Pancreas (tissue), 10 donors: Measurements from ENCODE around the gene EPM2AIP1. TPM values are rescaled to one million over a fixed set of nuclear protein-coding genes. Genes with fewer than 3 reads are reported as not detected.

ENCODE experiments used
- ATAC-seq, 4 donors: fragments of 200-7000 bp; cut with Tn5 transposase; one replicate each; pipeline versions ENCODE4 v1.8.0 to v1.9.1; 2020; ENCODE audit warnings: mild to moderate bottlenecking in 4 of 4, moderate library complexity in 4 of 4
- DNase-seq, 6 donors: peaks; one replicate each; pipeline ENCODE4 v3.0.0-alpha.2; 2020
- FAIRE-seq: peaks from 2 replicates; lab custom pipeline; 2012; peaks lifted over from hg19 to GRCh38; lab: Jason Lieb, UNC
- H3K27ac ChIP-seq, 4 donors: fragments of 200-600 bp; sonication (generic); 1 replicate in 3 of 4; 2 replicates in 1 of 4; pipeline versions ENCODE4 v1.5.0 to v1.8.0; 2020
- H3K27me3 ChIP-seq, 4 donors: fragments of 200-600 bp; one replicate each; pipeline ENCODE4 v1.8.0; 2021
- H3K36me3 ChIP-seq, 3 donors: fragments of 200-600 bp; sonication (generic) in 1 of 3; one replicate each; pipeline versions ENCODE4 v1.5.0 to v1.8.0; 2020 to 2021
- H3K4me1 ChIP-seq, 3 donors: fragments of 200-600 bp; one replicate each; pipeline ENCODE4 v1.8.0; 2021
- H3K4me3 ChIP-seq, 4 donors: fragments of 200-600 bp; sonication (generic) in 2 of 4; one replicate each; pipeline versions ENCODE4 v1.5.0 to v1.8.0; 2020 to 2021
- H3K9me3 ChIP-seq, 4 donors: fragments of 200-600 bp; one replicate each; pipeline ENCODE4 v1.8.0; 2021
- WGBS, 2 donors: extraction: QIAGEN DNeasy Blood & Tissue Kit; methylation state at CpG; one replicate each; pipeline ENCODE4 v1.1.7; 2013; 5-methylcytosine and 5-hydroxymethylcytosine counted together
- intact Hi-C, 3 donors: fragments of 100-400 bp; cut with DNase I; formaldehyde crosslinking; loops; one replicate each; pipeline versions ENCODE4 v1.11.1 to v1.14.2; 2022
- polyA plus RNA-seq, 2 donors: library from polyadenylated mRNA; stranded (reverse); fragments of 200-250 nt; gene quantifications; one replicate each; pipeline ENCODE4 v1.2.3, GENCODE V29; 2013
- total RNA-seq, 6 donors: library from RNA; stranded (reverse); fragmentation: NEBNext Ultra II Directional in 4 of 6; extraction: Animal tissue kit (Norgen Biotek cat#: 25700) in 4 of 6; gene quantifications; one replicate each; pipeline versions ENCODE4 v1.2.1 to v1.2.4, GENCODE V29; 2021 to 2023
- TF ChIP-seq, protein P1 (sequence below), 4 donors: fragments of 200-600 bp; sonication (generic) in 3 of 4; IDR thresholded peaks; one replicate each; pipeline versions ENCODE4 v1.5.0 to v1.8.0; 2021; ENCODE audit warnings: antibody characterized with exemption in 4 of 4
- donor health status: healthy with polysubstance abuse.
- donor health status: DM: no; HTN: no; CAD: no; lungs with moderate emphysema.
- donor health status: DM: no; HTN: no; CAD: no.
- donor health status: control.
- donor health status: control.
- donor health status: Bipolar disorder and iron deficiency.
- donor health status: DM: yes; HTN: yes; CAD: no.
- donor health status: DM: no; HTN: no; CAD: no.
- donor health status: DM: no; HTN: no; CAD: no.
- donor health status: DM: yes; HTN: yes; CAD: no.

Gene EPM2AIP1
- total and polyA plus RNA-seq, 8 donors, result 2.9 to 8.7 (median 6.2) TPM

DNA sequence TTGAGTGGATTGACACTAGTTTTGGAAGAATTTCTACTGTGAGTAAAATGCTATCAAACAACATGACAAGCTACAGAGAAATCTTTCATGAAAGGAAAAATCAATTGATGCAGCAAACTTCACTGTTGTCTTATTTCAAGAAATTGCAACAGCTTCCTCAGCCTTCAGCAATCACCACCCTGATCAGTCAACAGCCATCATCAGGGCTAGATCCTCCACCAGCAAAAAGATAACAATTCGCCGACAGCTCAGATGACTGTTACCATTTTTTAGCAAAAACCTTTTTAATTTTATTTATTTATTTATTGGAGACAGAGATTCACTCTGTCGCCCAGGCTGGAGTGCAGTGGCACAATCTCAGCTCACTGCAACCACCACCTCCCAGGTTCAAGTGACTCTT, 44.4 kb upstream of the EPM2AIP1 start:
- H3K4me1 ChIP-seq, result no peaks in the 10 kb centered on the region
- 94 to 96% methylated on average over 3 of the region's 3 CpGs for WGBS, 2 donors
- intact Hi-C loops, result no loop called here
- H3K4me3 ChIP-seq, result no peak overlapping the region
- H3K27me3 ChIP-seq, result no peaks in the 10 kb centered on the region
- H3K27ac ChIP-seq, result no peak overlapping the region
- H3K9me3 ChIP-seq, result no peaks in the 10 kb centered on the region
- ATAC-seq (no peak), DNase-seq (no peak), FAIRE-seq (no peak)
- peaks cover 0 to 5% (median 0%) of the 10 kb centered on the region in 3 donors for H3K36me3 ChIP-seq
- TF ChIP-seq, protein P1, sequence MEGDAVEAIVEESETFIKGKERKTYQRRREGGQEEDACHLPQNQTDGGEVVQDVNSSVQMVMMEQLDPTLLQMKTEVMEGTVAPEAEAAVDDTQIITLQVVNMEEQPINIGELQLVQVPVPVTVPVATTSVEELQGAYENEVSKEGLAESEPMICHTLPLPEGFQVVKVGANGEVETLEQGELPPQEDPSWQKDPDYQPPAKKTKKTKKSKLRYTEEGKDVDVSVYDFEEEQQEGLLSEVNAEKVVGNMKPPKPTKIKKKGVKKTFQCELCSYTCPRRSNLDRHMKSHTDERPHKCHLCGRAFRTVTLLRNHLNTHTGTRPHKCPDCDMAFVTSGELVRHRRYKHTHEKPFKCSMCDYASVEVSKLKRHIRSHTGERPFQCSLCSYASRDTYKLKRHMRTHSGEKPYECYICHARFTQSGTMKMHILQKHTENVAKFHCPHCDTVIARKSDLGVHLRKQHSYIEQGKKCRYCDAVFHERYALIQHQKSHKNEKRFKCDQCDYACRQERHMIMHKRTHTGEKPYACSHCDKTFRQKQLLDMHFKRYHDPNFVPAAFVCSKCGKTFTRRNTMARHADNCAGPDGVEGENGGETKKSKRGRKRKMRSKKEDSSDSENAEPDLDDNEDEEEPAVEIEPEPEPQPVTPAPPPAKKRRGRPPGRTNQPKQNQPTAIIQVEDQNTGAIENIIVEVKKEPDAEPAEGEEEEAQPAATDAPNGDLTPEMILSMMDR (IDR thresholded peaks at IDR 0.05), result no peak

DNA sequence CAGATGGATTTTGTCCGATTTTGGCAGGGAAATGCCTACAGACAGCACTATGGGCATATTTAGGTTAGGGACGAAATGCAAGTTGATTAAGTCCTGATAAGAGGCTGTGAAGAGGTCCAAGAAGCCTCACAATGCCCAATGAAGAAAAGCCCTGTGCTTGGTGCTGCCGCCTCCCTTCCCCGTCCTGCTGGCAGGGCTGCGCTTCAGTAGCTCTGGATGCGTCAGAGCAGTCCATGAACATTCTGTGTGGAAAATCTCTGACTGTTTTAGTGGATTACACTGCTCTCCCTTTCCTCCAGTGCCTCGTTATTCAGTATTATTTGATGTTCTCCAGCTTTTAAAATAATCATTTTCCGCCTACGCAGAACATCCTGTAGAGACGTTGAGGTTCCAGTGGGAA, 40.0 kb upstream of the EPM2AIP1 start:
- H3K27me3 ChIP-seq, result no peaks in the 10 kb centered on the region
- intact Hi-C loops, result no loop called here
- H3K4me1 ChIP-seq, result no peaks in the 10 kb centered on the region
- H3K36me3 ChIP-seq, result peaks cover 0 to 5% (median 4%) of the 10 kb centered on the region in 3 donors
- DNase-seq, result no peak
- TF ChIP-seq, protein P1 (IDR thresholded peaks at IDR 0.05), result no peak
- no peaks in the 10 kb centered on the region for H3K9me3 ChIP-seq
- WGBS, 2 donors, result 85 to 91% methylated on average over 10 of the region's 10 CpGs
- peak in 3 of 4 donors; percentile 46 to 61 (median 48) for ATAC-seq
- no peak for FAIRE-seq
- no peak overlapping the region for H3K4me3 ChIP-seq
- H3K27ac ChIP-seq, result no peak overlapping the region

DNA sequence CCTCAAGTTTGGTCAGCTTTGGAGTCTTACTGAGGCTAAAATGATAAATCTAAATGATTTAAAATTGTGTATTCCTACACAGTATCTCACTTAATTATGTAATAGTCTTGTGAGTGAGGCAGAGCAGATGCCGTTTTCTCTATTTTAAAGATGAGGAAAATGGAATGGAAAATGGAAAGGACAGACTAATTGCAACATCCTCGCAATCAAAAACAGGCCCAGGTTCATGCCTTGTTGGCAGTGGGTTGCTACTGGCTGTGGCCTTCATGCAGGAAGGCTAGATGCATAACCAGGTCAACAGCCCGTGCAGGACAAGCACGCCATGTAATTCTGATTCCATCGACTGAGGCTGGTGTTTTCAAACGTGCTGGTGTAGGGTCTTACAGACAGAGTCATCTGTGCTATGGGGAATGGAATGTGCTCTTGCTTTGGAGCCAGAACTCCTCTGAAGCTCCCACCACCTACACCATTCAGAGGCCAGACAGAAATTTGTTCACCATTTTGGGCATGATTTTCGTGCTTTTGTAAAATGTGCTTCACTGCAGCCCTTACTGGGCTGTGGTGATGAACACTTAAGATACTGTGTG, 38.3 kb upstream of the EPM2AIP1 start:
- Histone ChIP-seq H3K9me3 (no peaks in the 10 kb centered on the region), H3K27me3 (no peaks in the 10 kb centered on the region), H3K4me3 (no peak overlapping the region), H3K4me1 (no peaks in the 10 kb centered on the region), H3K36me3 (peaks cover 0 to 7% (median 6%) of the 10 kb centered on the region in 3 donors), H3K27ac (no peak overlapping the region)
- no peak for DNase-seq
- WGBS, 2 donors, result 79 to 85% methylated on average over 7 of the region's 7 CpGs
- FAIRE-seq, result no peak
- intact Hi-C loops, result no loop called here
- TF ChIP-seq, protein P1 (IDR thresholded peaks at IDR 0.05), result no peak
- peak in 1 of 4 donors; percentile 21 for ATAC-seq

DNA sequence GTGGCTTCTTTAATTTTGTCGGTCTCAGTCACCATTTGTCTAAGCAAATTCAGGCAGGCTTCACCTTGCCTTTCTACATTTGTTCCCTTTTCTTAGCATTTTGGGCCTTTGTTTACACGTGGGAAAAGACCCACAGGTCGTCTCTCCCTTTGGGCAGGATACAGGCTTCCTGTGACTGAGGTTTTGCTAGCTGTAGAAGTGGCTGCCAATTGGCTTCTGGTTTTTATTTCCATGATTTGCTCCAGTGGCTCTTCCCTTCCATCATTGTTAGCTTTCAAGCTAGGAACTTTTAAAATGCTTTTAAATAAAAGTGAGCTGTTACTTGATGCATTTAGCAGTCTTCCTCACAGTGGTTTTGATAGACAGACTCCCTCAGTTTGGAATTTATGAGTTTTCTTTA, 37.7 kb upstream of the EPM2AIP1 start:
- TF ChIP-seq, protein P1 (IDR thresholded peaks at IDR 0.05), result no peak
- H3K27ac ChIP-seq, result no peak overlapping the region
- H3K4me1 ChIP-seq, result no peaks in the 10 kb centered on the region
- no peak overlapping the region for H3K4me3 ChIP-seq
- FAIRE-seq, result no peak
- no peaks in the 10 kb centered on the region for H3K9me3 ChIP-seq
- intact Hi-C loops, result no loop called here
- DNase-seq, result no peak
- 66 to 78% methylated on average over 3 of the region's 3 CpGs for WGBS, 2 donors
- H3K36me3 ChIP-seq, result peaks cover 0 to 13% (median 12%) of the 10 kb centered on the region in 3 donors
- no peaks in the 10 kb centered on the region for H3K27me3 ChIP-seq
- no peak for ATAC-seq

DNA sequence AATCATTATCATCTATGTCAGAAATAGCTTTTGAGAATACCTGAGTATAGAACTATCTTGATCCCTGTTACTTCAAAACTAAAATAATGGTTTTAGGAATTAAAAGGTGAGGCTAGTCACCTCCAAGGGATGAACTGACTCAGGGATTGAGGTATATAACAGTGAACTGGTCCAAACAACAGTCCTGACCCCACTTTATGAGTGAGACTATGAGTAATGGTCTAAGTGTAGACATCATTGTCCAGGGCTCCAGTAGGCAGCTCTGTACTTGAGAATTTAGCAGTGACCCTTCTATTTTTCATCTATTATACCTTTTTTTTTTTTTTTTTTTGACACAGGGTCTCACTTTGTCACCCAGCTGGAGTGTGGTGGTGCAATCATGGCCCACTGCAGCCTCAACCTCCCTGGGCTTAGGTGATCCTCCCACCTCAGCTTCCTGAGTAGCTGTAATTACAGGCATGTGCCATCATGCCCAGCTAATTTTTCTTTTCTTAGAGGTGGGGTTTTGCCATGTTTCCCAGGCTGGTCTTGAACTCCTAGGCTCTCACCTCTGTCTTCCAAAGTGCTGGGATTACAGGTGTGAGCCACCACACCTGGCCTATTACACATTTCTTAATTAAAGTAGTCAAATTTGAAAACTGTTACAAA, 36.7 kb upstream of the EPM2AIP1 start:
- Histone ChIP-seq H3K4me1 (no peaks in the 10 kb centered on the region), H3K4me3 (no peak overlapping the region), H3K27me3 (no peaks in the 10 kb centered on the region), H3K9me3 (no peaks in the 10 kb centered on the region), H3K36me3 (peaks cover 0 to 13% (median 12%) of the 10 kb centered on the region in 3 donors), H3K27ac (no peak overlapping the region)
- no peak for DNase-seq
- TF ChIP-seq, protein P1 (IDR thresholded peaks at IDR 0.05), result no peak
- no peak for FAIRE-seq
- intact Hi-C loops, result loop anchor here in 1 of 3 donors (10.0 kb wide), 1 partner anchor 185 kb away; no protein-coding TSS in a partner anchor
- no peak for ATAC-seq
